H9 (cell line): ENCODE data around the gene ANKS1B. TPM values are rescaled to one million over a fixed set of nuclear protein-coding genes. Genes with fewer than 3 reads are reported as not detected.

Source experiments
- DNase-seq: peaks from one replicate; pipeline ENCODE4 v3.0.0-alpha.2; 2017
- H2AFZ ChIP-seq: one replicate; pipeline ENCODE4 v1.6.1; 2013; ENCODE audit warnings: mild to moderate bottlenecking, low read length, control low read depth, moderate library complexity
- H2AK5ac ChIP-seq: 2 replicates; pipeline ENCODE4 v1.6.1; 2013; ENCODE audit warnings: low read length, control low read depth, mixed read lengths; ENCODE audit not compliant: insufficient read length
- H2BK120ac ChIP-seq: one replicate; pipeline ENCODE4 v1.6.1; 2013; ENCODE audit warnings: low read depth, mild to moderate bottlenecking, low read length, control low read depth, inconsistent platforms; ENCODE audit not compliant: poor library complexity, severe bottlenecking
- H2BK12ac ChIP-seq: 2 replicates; pipeline ENCODE4 v1.6.1; 2013; ENCODE audit warnings: low read length, control low read depth, mixed read lengths, low read depth; ENCODE audit not compliant: insufficient read length
- H2BK15ac ChIP-seq: 2 replicates; pipeline ENCODE4 v1.6.1; 2013; ENCODE audit warnings: low read depth, low read length, control low read depth
- H2BK20ac ChIP-seq: one replicate; pipeline ENCODE4 v1.6.1; 2013; ENCODE audit warnings: low read depth, mild to moderate bottlenecking, low read length, control low read depth, inconsistent platforms; ENCODE audit not compliant: poor library complexity, severe bottlenecking
- H2BK5ac ChIP-seq: 2 replicates; pipeline ENCODE4 v1.6.1; 2013; ENCODE audit warnings: low read length, control low read depth, mixed read lengths; ENCODE audit not compliant: insufficient read length
- H3K14ac ChIP-seq: 2 replicates; pipeline ENCODE4 v1.6.1; 2013; ENCODE audit warnings: low read length, control low read depth; ENCODE audit not compliant: insufficient read depth
- H3K18ac ChIP-seq: 2 replicates; pipeline ENCODE4 v1.6.1; 2013; ENCODE audit warnings: low read depth, mild to moderate bottlenecking, mixed read lengths, low read length, control low read depth; ENCODE audit not compliant: insufficient read length
- H3K23ac ChIP-seq: 2 replicates; pipeline ENCODE4 v1.6.1; 2013; ENCODE audit warnings: low read length, control low read depth, mixed read lengths, low read depth; ENCODE audit not compliant: insufficient read length
- H3K23me2 ChIP-seq: 2 replicates; pipeline ENCODE4 v1.6.1; 2013; ENCODE audit warnings: low read depth, mild to moderate bottlenecking, mixed read lengths, low read length, control low read depth; ENCODE audit not compliant: insufficient read length, poor library complexity, severe bottlenecking
- H3K27ac ChIP-seq: 2 replicates; pipeline ENCODE4 v1.5.1; 2013; ENCODE audit warnings: low read length, control low read depth, mixed read lengths, low read depth; ENCODE audit not compliant: insufficient read length
- H3K27me3 ChIP-seq: 2 replicates; pipeline ENCODE4 v1.6.1; 2013; ENCODE audit warnings: low read length, control low read depth, inconsistent platforms; ENCODE audit not compliant: insufficient read depth
- H3K4ac ChIP-seq: 2 replicates; pipeline ENCODE4 v1.6.1; 2013; ENCODE audit warnings: low read depth, mild to moderate bottlenecking, control low read depth, inconsistent platforms, low read length, moderate library complexity
- H3K4me1 ChIP-seq: 2 replicates; pipeline ENCODE4 v1.6.1; 2013; ENCODE audit warnings: low read length, control low read depth, inconsistent platforms; ENCODE audit not compliant: insufficient read depth
- H3K4me2 ChIP-seq: 2 replicates; pipeline ENCODE4 v1.6.1; 2013; ENCODE audit warnings: low read length, control low read depth, mixed read lengths; ENCODE audit not compliant: insufficient read length, insufficient read depth
- H3K56ac ChIP-seq: 2 replicates; pipeline ENCODE4 v1.6.1; 2013; ENCODE audit warnings: low read depth, mild to moderate bottlenecking, mixed read lengths, low read length, control low read depth; ENCODE audit not compliant: insufficient read length
- H3K79me1 ChIP-seq: 2 replicates; pipeline ENCODE4 v1.6.1; 2013; ENCODE audit warnings: low read depth, mild to moderate bottlenecking, moderate library complexity, low read length, control low read depth, inconsistent platforms; ENCODE audit not compliant: insufficient read depth, poor library complexity, severe bottlenecking
- H3K79me2 ChIP-seq: 2 replicates; pipeline ENCODE4 v1.6.1; 2013; ENCODE audit warnings: low read length, control low read depth, inconsistent platforms; ENCODE audit not compliant: insufficient read depth
- H3K9ac ChIP-seq: 2 replicates; pipeline ENCODE4 v1.6.1; 2013; ENCODE audit warnings: low read length, control low read depth, mixed read lengths; ENCODE audit not compliant: insufficient read length; ENCODE audit errors: extremely low read depth
- H3K9me3 ChIP-seq: one replicate; pipeline ENCODE4 v1.6.1; 2013; ENCODE audit warnings: low read depth, low read length, inconsistent platforms; ENCODE audit not compliant: control insufficient read depth
- H3T11ph ChIP-seq: one replicate; pipeline ENCODE4 v1.6.1; 2013; ENCODE audit warnings: mild to moderate bottlenecking, low read length, control low read depth, inconsistent platforms
- H4K20me1 ChIP-seq: one replicate; pipeline ENCODE4 v1.6.1; 2013; ENCODE audit not compliant: control insufficient read depth, insufficient read length, insufficient read depth
- H4K5ac ChIP-seq: 2 replicates; pipeline ENCODE4 v1.6.1; 2013; ENCODE audit warnings: low read depth, mild to moderate bottlenecking, mixed read lengths, low read length, control low read depth; ENCODE audit not compliant: insufficient read length
- H4K8ac ChIP-seq: replicated peaks from 2 replicates; pipeline ENCODE4 v1.6.1; 2013; ENCODE audit warnings: low read length, control low read depth, mixed read lengths, low read depth; ENCODE audit not compliant: insufficient read length
- H4K91ac ChIP-seq: 2 replicates; pipeline ENCODE4 v1.6.1; 2013; ENCODE audit warnings: low read depth, mild to moderate bottlenecking, moderate library complexity, mixed read lengths, low read length, control low read depth; ENCODE audit not compliant: insufficient read length
- H3K27ac Mint-ChIP-seq, 3 experiments: 2 replicates in 2 of 3; 3 replicates in 1 of 3; pipeline ENCODE4 v1.8.0; 2020 to 2021; ENCODE audit warnings: mixed read lengths in 3 of 3, mild to moderate bottlenecking in 1 of 3, moderate library complexity in 1 of 3
- H3K27me3 Mint-ChIP-seq: 2 replicates; pipeline ENCODE4 v1.8.0; 2021; ENCODE audit warnings: low read depth, mild to moderate bottlenecking, moderate library complexity, mixed read lengths
- H3K36me3 Mint-ChIP-seq, 3 experiments: 2 replicates in 2 of 3; 3 replicates in 1 of 3; pipeline ENCODE4 v1.8.0; 2020 to 2021; ENCODE audit warnings: low read depth in 3 of 3, mixed read lengths in 3 of 3; ENCODE audit not compliant: insufficient read depth in 1 of 3
- H3K4me1 Mint-ChIP-seq, 2 experiments: 2 replicates each; pipeline ENCODE4 v1.8.0; 2020; ENCODE audit warnings: mixed read lengths in 2 of 2
- H3K4me3 Mint-ChIP-seq, 2 experiments: 2 replicates in 1 of 2; 3 replicates in 1 of 2; pipeline ENCODE4 v1.8.0; 2020 to 2021; ENCODE audit warnings: mild to moderate bottlenecking in 2 of 2, mixed read lengths in 2 of 2, moderate library complexity in 1 of 2
- H3K9me3 Mint-ChIP-seq, 2 experiments: 2 replicates in 1 of 2; 3 replicates in 1 of 2; pipeline ENCODE4 v1.8.0; 2020; ENCODE audit warnings: mild to moderate bottlenecking in 2 of 2, mixed read lengths in 2 of 2, moderate library complexity in 1 of 2
- CTCF ChIP-seq: fragments of 200-600 bp; sonication (generic); conservative IDR thresholded peaks from 3 replicates; pipeline ENCODE4 v1.8.0; 2021; ENCODE audit warnings: antibody characterized with exemption, mild to moderate bottlenecking
- WGBS: extraction: QIAGEN DNeasy Blood & Tissue Kit; methylation state at CpG from one replicate; pipeline ENCODE4 v1.1.7; 2013; ENCODE audit warnings: missing lambda C conversion rate, low lambda C conversion rate, mixed read lengths; ENCODE audit not compliant: insufficient read length; ENCODE audit errors: extremely low coverage; 5-methylcytosine and 5-hydroxymethylcytosine counted together
- total RNA-seq: library from RNA; stranded (reverse); gene quantifications from 2 replicates; pipeline ENCODE4 v1.2.1, GENCODE V29; 2021

The ANKS1B gene
- total RNA-seq, 1 experiment from 2014 or later = 4.1 TPM

DNA sequence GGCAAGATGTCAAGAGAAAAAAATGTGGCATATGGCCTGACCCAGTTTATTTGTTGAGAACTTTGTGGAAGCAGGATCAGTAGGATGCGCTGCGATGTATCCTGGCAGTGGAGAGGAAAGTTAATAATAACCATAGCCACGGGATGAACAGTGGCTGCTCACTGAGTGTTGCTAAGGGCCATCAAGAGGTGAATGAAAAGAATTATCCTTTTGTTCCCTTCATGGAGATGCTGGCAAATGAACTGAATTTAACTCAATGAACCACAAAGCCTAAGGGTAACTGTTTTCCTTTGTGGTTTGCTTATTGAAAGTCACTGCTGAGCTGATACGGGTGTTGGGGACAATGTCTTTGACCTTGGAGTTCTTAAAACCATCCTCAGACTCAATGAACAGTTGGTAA is 863.2 kb downstream of the ANKS1B start:
- H2BK12ac ChIP-seq = no peak overlapping the region
- DNase-seq = no peak
- Mint-ChIP-seq H3K4me3 (no peak overlapping the region), H3K36me3 (no peaks in the 10 kb centered on the region), H3K9me3 (no peaks in the 10 kb centered on the region; a peak in 1 of 5 replicates), H3K27ac (no peak overlapping the region), H3K27me3 (no peaks in the 10 kb centered on the region), H3K4me1 (no peaks in the 10 kb centered on the region)
- no peak overlapping the region for H2AK5ac ChIP-seq
- no peak overlapping the region for H3T11ph ChIP-seq
- no peak overlapping the region for H3K4me2 ChIP-seq
- H3K79me2 ChIP-seq = no peaks in the 10 kb centered on the region
- H3K4ac ChIP-seq = no peak overlapping the region
- no peak overlapping the region for H4K91ac ChIP-seq
- H3K56ac ChIP-seq = no peak overlapping the region
- H3K23me2 ChIP-seq = no peaks in the 10 kb centered on the region
- H2BK20ac ChIP-seq = no peak overlapping the region
- H3K9ac ChIP-seq = no peak overlapping the region
- no peak overlapping the region for H3K18ac ChIP-seq
- H3K9me3 ChIP-seq = no peaks in the 10 kb centered on the region
- no peaks in the 10 kb centered on the region for H3K27me3 ChIP-seq
- H2BK120ac ChIP-seq = no peak overlapping the region
- no peak overlapping the region for H4K8ac ChIP-seq
- H3K27ac ChIP-seq = no peak overlapping the region
- no peak overlapping the region for H4K5ac ChIP-seq
- no peak overlapping the region for H3K14ac ChIP-seq
- no peak overlapping the region for H2BK5ac ChIP-seq
- no peaks in the 10 kb centered on the region for H3K79me1 ChIP-seq
- WGBS = no CpG with 5 or more reads among the region's 4 CpGs
- H3K23ac ChIP-seq = no peak overlapping the region
- no peak overlapping the region for H2BK15ac ChIP-seq
- H4K20me1 ChIP-seq = no peaks in the 10 kb centered on the region
- no peak for TF ChIP-seq CTCF
- H3K4me1 ChIP-seq = no peaks in the 10 kb centered on the region
- no peak overlapping the region for H2AFZ ChIP-seq
